Amygdala (tissue), 56 donors: ENCODE data around the gene ABCC9.
"Not testable (repeated sequence)": the region's sequence is repeated elsewhere in the genome, so short reads cannot be mapped to it uniquely, and the experiment has no call there.

Experiments used
- DNase-seq, 56 donors: peaks; one replicate each; lab custom pipeline; 2025; lab: John Stamatoyannopoulos, UW

The ABCC9 gene

GRCh38 chr12:21819678-21820077 lies 121.5 kb downstream of the ABCC9 start:
- DNase-seq = no peak

- DNase-seq = no peak
Measured at GRCh38 chr12:21819236-21819635, 122.0 kb downstream of the ABCC9 start.

- DNase-seq = no peak
Measured at GRCh38 chr12:21818627-21819026, 122.6 kb downstream of the ABCC9 start.

- DNase-seq = no peak
Measured at GRCh38 chr12:21815306-21816062, 125.7 kb downstream of the ABCC9 start.

- no peak for DNase-seq
Measured at GRCh38 chr12:21814814-21815213, 126.4 kb downstream of the ABCC9 start.

- no peak for DNase-seq
Measured at GRCh38 chr12:21814327-21814726, 126.9 kb downstream of the ABCC9 start.

- DNase-seq = no peak
Measured at GRCh38 chr12:21813751-21814150, 127.5 kb downstream of the ABCC9 start.

GRCh38 chr12:21813125-21813524 lies 128.1 kb downstream of the ABCC9 start:
- no peak for DNase-seq

GRCh38 chr12:21812340-21812739 lies 128.9 kb downstream of the ABCC9 start:
- not testable (repeated sequence) for DNase-seq

GRCh38 chr12:21809100-21809499 lies 132.1 kb downstream of the ABCC9 start:
- DNase-seq = no peak

GRCh38 chr12:21806255-21806654 lies 135.0 kb downstream of the ABCC9 start:
- DNase-seq = no peak

GRCh38 chr12:21801522-21802288 lies 139.5 kb downstream of the ABCC9 start:
- no peak for DNase-seq

GRCh38 chr12:21800011-21800410 lies 141.2 kb downstream of the ABCC9 start:
- DNase-seq = no peak

GRCh38 chr12:21797539-21797938 lies 143.7 kb downstream of the ABCC9 start:
- no peak for DNase-seq

- DNase-seq = no peak
Measured at GRCh38 chr12:21795648-21796328, 145.4 kb downstream of the ABCC9 start.

- DNase-seq = not testable (repeated sequence)
Measured at GRCh38 chr12:21794807-21795595, 146.2 kb downstream of the ABCC9 start.

GRCh38 chr12:21789687-21790086 lies 151.5 kb downstream of the ABCC9 start:
- not testable (repeated sequence) for DNase-seq

GRCh38 chr12:21788089-21788983 lies 152.9 kb downstream of the ABCC9 start:
- DNase-seq = no peak

GRCh38 chr12:21786041-21786531 lies 155.1 kb downstream of the ABCC9 start:
- no peak for DNase-seq
